HEK293 (cell line): ENCODE results near the gene TRMT44.

ENCODE experiments used
- CTCF ChIA-PET: fragments of 350-600 bp; formaldehyde crosslinking; extraction: SDS; loops from one replicate; lab custom pipeline; 2021; ENCODE audit warnings: antibody characterized with exemption; lab: Yijun Ruan, JAX
- POLR2A ChIA-PET: fragments of 300-600 bp; formaldehyde crosslinking; extraction: SDS; loops from one replicate; lab custom pipeline; 2020; ENCODE audit warnings: antibody characterized with exemption, inconsistent platforms; lab: Yijun Ruan, JAX
- H3K27ac ChIP-seq: fragments of 200-500 bp; sonication (Bioruptor generic); 2 replicates; pipeline ENCODE4 v1.5.1; 2014; ENCODE audit warnings: low read depth, low read length, control low read depth, inconsistent platforms; ENCODE audit errors: extremely low read depth
- H3K36me3 ChIP-seq, 2 experiments: fragments of 200-500 bp in 1 of 2; sonication (Bioruptor generic) in 1 of 2; 1 replicate in 1 of 2; 2 replicates in 1 of 2; pipeline ENCODE4 v1.5.1; 2014 to 2017; ENCODE audit warnings: inconsistent platforms in 2 of 2, low read length in 2 of 2; ENCODE audit not compliant: control insufficient read depth in 2 of 2, insufficient read depth in 1 of 2
- H3K4me1 ChIP-seq: fragments of 200-500 bp; sonication (Bioruptor generic); 2 replicates; pipeline ENCODE4 v1.5.1; 2014; ENCODE audit warnings: mild to moderate bottlenecking, low read length, inconsistent platforms; ENCODE audit not compliant: control insufficient read depth, insufficient read depth
- H3K4me3 ChIP-seq: 2 replicates; pipeline ENCODE4 v1.5.1; 2011; ENCODE audit warnings: low read depth, mild to moderate bottlenecking, control low read depth, low read length, moderate library complexity
- H3K9me3 ChIP-seq: fragments of 200-500 bp; sonication (Bioruptor generic); 2 replicates; pipeline ENCODE4 v1.5.1; 2014; ENCODE audit warnings: low read depth, low read length, inconsistent platforms; ENCODE audit not compliant: control insufficient read depth, insufficient read depth
- KLF16 ChIP-seq: fragments of 450-650 bp; formaldehyde crosslinking; IDR thresholded peaks from 2 replicates; pipeline ENCODE4 v1.5.1; 2017; ENCODE audit warnings: missing biosample characterization, missing genetic modification characterization
- KLF9 ChIP-seq: fragments of 450-650 bp; formaldehyde crosslinking; IDR thresholded peaks from 2 replicates; pipeline ENCODE4 v1.5.1; 2016; ENCODE audit warnings: missing biosample characterization, missing genetic modification characterization, low read depth
- TCF7L2 ChIP-seq: IDR thresholded peaks from 2 replicates; pipeline ENCODE4 v1.6.1; 2011; ENCODE audit warnings: low read depth, mild to moderate bottlenecking, inconsistent platforms, low read length, moderate library complexity, borderline replicate concordance
- WT1 ChIP-seq: fragments of 450-650 bp; formaldehyde crosslinking; IDR thresholded peaks from 2 replicates; pipeline ENCODE4 v1.5.1; 2016; ENCODE audit warnings: missing biosample characterization, missing genetic modification characterization
- YY1 ChIP-seq: fragments of 450-650 bp; formaldehyde crosslinking; IDR thresholded peaks from 2 replicates; pipeline ENCODE4 v1.5.1; 2018; ENCODE audit warnings: missing biosample characterization, missing genetic modification characterization
- ZFHX2 ChIP-seq: fragments of 450-650 bp; formaldehyde crosslinking; conservative IDR thresholded peaks from 2 replicates; pipeline ENCODE4 v1.5.1; 2016; ENCODE audit warnings: missing biosample characterization, missing genetic modification characterization
- ZNF146 ChIP-seq: fragments of 450-650 bp; formaldehyde crosslinking; IDR thresholded peaks from 2 replicates; pipeline ENCODE4 v1.5.1; 2016; ENCODE audit warnings: missing biosample characterization, missing genetic modification characterization
- ZNF169 ChIP-seq: fragments of 450-650 bp; formaldehyde crosslinking; IDR thresholded peaks from 2 replicates; pipeline ENCODE4 v1.5.1; 2016; ENCODE audit warnings: missing biosample characterization, missing genetic modification characterization
- ZNF184 ChIP-seq: fragments of 450-650 bp; IDR thresholded peaks from 2 replicates; pipeline ENCODE4 v1.5.1; 2018; ENCODE audit warnings: missing biosample characterization, mild to moderate bottlenecking, missing genetic modification characterization
- ZNF324 ChIP-seq: fragments of 450-650 bp; formaldehyde crosslinking; IDR thresholded peaks from 2 replicates; pipeline ENCODE4 v1.5.1; 2016; ENCODE audit warnings: missing biosample characterization, missing genetic modification characterization
- ZNF623 ChIP-seq: fragments of 450-650 bp; formaldehyde crosslinking; IDR thresholded peaks from 2 replicates; pipeline ENCODE4 v1.5.1; 2016; ENCODE audit warnings: missing biosample characterization, missing genetic modification characterization
- ZNF837 ChIP-seq: fragments of 450-650 bp; formaldehyde crosslinking; IDR thresholded peaks from 2 replicates; pipeline ENCODE4 v1.5.1; 2016; ENCODE audit warnings: missing biosample characterization, missing genetic modification characterization
- TF ChIP-seq, protein P1 (sequence below): fragments of 450-650 bp; IDR thresholded peaks from 2 replicates; pipeline ENCODE4 v1.5.1; 2018; ENCODE audit warnings: missing biosample characterization, missing genetic modification characterization
- TF ChIP-seq, protein P2 (sequence below): fragments of 450-650 bp; formaldehyde crosslinking; IDR thresholded peaks from 2 replicates; pipeline ENCODE4 v1.5.1; 2016; ENCODE audit warnings: missing biosample characterization, missing genetic modification characterization
- TF ChIP-seq, protein P3 (sequence below): fragments of 450-650 bp; formaldehyde crosslinking; IDR thresholded peaks from 2 replicates; pipeline ENCODE4 v1.5.1; 2016; ENCODE audit warnings: missing biosample characterization, missing genetic modification characterization
- TF ChIP-seq, protein P4 (sequence below): sonication (generic); formaldehyde crosslinking; IDR thresholded peaks from 2 replicates; pipeline ENCODE4 v1.8.1; 2022; ENCODE audit warnings: mild to moderate bottlenecking, moderate library complexity, missing genetic modification reagents
- TF ChIP-seq, protein P5 (sequence below): fragments of 450-650 bp; formaldehyde crosslinking; IDR thresholded peaks from 2 replicates; pipeline ENCODE4 v1.5.1; 2017; ENCODE audit warnings: missing biosample characterization, missing genetic modification characterization
- TF ChIP-seq, protein P6 (sequence below): fragments of 450-650 bp; formaldehyde crosslinking; optimal IDR thresholded peaks from 2 replicates; pipeline ENCODE3; 2016; ENCODE audit warnings: missing biosample characterization, mild to moderate bottlenecking, missing genetic modification characterization

Gene TRMT44

GRCh38 chr4:8461616-8462015, 21.0 kb downstream of the TRMT44 start:
- Histone ChIP-seq H3K4me1 (no peaks in the 10 kb centered on the region), H3K36me3 (peaks cover 7 to 84% of the 10 kb centered on the region in 2 experiments; a peak in 2 of 3 replicates), H3K9me3 (no peaks in the 10 kb centered on the region), H3K27ac (no peak overlapping the region)
- no peak for TF ChIP-seq KLF16 (tag by site-specific recombination)
- TF ChIP-seq, protein P1, sequence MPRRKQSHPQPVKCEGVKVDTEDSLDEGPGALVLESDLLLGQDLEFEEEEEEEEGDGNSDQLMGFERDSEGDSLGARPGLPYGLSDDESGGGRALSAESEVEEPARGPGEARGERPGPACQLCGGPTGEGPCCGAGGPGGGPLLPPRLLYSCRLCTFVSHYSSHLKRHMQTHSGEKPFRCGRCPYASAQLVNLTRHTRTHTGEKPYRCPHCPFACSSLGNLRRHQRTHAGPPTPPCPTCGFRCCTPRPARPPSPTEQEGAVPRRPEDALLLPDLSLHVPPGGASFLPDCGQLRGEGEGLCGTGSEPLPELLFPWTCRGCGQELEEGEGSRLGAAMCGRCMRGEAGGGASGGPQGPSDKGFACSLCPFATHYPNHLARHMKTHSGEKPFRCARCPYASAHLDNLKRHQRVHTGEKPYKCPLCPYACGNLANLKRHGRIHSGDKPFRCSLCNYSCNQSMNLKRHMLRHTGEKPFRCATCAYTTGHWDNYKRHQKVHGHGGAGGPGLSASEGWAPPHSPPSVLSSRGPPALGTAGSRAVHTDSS (tag by site-specific recombination) = no peak
- TF ChIP-seq ZNF169 = no peak
- no peak for TF ChIP-seq ZNF184 (tag by site-specific recombination)
- no peak for TF ChIP-seq ZNF623 (tag by site-specific recombination)
- TF ChIP-seq, protein P2, sequence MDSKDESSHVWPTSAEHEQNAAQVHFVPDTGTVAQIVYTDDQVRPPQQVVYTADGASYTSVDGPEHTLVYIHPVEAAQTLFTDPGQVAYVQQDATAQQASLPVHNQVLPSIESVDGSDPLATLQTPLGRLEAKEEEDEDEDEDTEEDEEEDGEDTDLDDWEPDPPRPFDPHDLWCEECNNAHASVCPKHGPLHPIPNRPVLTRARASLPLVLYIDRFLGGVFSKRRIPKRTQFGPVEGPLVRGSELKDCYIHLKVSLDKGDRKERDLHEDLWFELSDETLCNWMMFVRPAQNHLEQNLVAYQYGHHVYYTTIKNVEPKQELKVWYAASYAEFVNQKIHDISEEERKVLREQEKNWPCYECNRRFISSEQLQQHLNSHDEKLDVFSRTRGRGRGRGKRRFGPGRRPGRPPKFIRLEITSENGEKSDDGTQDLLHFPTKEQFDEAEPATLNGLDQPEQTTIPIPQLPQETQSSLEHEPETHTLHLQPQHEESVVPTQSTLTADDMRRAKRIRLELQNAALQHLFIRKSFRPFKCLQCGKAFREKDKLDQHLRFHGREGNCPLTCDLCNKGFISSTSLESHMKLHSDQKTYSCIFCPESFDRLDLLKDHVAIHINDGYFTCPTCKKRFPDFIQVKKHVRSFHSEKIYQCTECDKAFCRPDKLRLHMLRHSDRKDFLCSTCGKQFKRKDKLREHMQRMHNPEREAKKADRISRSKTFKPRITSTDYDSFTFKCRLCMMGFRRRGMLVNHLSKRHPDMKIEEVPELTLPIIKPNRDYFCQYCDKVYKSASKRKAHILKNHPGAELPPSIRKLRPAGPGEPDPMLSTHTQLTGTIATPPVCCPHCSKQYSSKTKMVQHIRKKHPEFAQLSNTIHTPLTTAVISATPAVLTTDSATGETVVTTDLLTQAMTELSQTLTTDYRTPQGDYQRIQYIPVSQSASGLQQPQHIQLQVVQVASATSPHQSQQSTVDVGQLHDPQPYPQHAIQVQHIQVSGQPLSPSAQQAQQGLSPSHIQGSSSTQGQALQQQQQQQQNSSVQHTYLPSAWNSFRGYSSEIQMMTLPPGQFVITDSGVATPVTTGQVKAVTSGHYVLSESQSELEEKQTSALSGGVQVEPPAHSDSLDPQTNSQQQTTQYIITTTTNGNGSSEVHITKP (tag by site-specific recombination) = no peak
- TF ChIP-seq YY1 (tag by site-specific recombination) = no peak
- no peak for TF ChIP-seq ZNF324 (tag by site-specific recombination)
- TF ChIP-seq WT1 = no peak
- no peak for TF ChIP-seq ZNF837 (tag by site-specific recombination)
- TF ChIP-seq, protein P3, sequence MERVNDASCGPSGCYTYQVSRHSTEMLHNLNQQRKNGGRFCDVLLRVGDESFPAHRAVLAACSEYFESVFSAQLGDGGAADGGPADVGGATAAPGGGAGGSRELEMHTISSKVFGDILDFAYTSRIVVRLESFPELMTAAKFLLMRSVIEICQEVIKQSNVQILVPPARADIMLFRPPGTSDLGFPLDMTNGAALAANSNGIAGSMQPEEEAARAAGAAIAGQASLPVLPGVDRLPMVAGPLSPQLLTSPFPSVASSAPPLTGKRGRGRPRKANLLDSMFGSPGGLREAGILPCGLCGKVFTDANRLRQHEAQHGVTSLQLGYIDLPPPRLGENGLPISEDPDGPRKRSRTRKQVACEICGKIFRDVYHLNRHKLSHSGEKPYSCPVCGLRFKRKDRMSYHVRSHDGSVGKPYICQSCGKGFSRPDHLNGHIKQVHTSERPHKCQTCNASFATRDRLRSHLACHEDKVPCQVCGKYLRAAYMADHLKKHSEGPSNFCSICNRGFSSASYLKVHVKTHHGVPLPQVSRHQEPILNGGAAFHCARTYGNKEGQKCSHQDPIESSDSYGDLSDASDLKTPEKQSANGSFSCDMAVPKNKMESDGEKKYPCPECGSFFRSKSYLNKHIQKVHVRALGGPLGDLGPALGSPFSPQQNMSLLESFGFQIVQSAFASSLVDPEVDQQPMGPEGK = no peak
- no peak for TF ChIP-seq TCF7L2
- TF ChIP-seq KLF9 = no peak
- TF ChIP-seq, protein P4, sequence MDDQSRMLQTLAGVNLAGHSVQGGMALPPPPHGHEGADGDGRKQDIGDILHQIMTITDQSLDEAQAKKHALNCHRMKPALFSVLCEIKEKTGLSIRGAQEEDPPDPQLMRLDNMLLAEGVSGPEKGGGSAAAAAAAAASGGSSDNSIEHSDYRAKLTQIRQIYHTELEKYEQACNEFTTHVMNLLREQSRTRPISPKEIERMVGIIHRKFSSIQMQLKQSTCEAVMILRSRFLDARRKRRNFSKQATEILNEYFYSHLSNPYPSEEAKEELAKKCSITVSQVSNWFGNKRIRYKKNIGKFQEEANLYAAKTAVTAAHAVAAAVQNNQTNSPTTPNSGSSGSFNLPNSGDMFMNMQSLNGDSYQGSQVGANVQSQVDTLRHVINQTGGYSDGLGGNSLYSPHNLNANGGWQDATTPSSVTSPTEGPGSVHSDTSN (CRISPR knock-in tag) = no peak
- no peak for TF ChIP-seq ZNF146 (tag by site-specific recombination)
- TF ChIP-seq, protein P5, sequence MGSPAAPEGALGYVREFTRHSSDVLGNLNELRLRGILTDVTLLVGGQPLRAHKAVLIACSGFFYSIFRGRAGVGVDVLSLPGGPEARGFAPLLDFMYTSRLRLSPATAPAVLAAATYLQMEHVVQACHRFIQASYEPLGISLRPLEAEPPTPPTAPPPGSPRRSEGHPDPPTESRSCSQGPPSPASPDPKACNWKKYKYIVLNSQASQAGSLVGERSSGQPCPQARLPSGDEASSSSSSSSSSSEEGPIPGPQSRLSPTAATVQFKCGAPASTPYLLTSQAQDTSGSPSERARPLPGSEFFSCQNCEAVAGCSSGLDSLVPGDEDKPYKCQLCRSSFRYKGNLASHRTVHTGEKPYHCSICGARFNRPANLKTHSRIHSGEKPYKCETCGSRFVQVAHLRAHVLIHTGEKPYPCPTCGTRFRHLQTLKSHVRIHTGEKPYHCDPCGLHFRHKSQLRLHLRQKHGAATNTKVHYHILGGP (tag by site-specific recombination) = no peak
- TF ChIP-seq, protein P6, sequence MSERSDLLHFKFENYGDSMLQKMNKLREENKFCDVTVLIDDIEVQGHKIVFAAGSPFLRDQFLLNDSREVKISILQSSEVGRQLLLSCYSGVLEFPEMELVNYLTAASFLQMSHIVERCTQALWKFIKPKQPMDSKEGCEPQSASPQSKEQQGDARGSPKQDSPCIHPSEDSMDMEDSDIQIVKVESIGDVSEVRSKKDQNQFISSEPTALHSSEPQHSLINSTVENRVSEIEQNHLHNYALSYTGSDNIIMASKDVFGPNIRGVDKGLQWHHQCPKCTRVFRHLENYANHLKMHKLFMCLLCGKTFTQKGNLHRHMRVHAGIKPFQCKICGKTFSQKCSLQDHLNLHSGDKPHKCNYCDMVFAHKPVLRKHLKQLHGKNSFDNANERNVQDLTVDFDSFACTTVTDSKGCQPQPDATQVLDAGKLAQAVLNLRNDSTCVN (tag by site-specific recombination) = no peak
- TF ChIP-seq ZFHX2 = no peak
- TF ChIP-seq, all 188 proteins: peak for 0
- no peak overlapping the region for H3K4me3 ChIP-seq
- ChIA-PET CTCF (no interaction called here), POLR2A (no interaction called here)
